ENCODE results near the gene NFKB1. TPM values are rescaled to one million over a fixed set of nuclear protein-coding genes. Genes with fewer than 3 reads are reported as not detected.
"Not testable (repeated sequence)": the region's sequence is repeated elsewhere in the genome, so short reads cannot be mapped to it uniquely, and the experiment has no call there.

NFKB1 gene
- total RNA-seq, 1 donor = 67.4 TPM

GRCh38 chr4:102566426-102566825 lies 65.3 kb downstream of the NFKB1 start:
- TF ChIP-seq CTCF (IDR thresholded peaks at IDR 0.05; ENCODE audit: insufficient read depth, low read depth, low read length) = no peak
- no peak for DNase-seq (ENCODE audit: low read depth)
- H3K4me3 ChIP-seq (ENCODE audit: low read depth, low read length) = no peak overlapping the region

- no peak for DNase-seq (ENCODE audit: low read depth)
- no peak overlapping the region for H3K4me3 ChIP-seq (ENCODE audit: low read depth, low read length)
- no peak for TF ChIP-seq CTCF (IDR thresholded peaks at IDR 0.05; ENCODE audit: insufficient read depth, low read depth, low read length)
Observed at GRCh38 chr4:102567427-102567826, 66.3 kb downstream of the NFKB1 start.

- no peak overlapping the region for H3K4me3 ChIP-seq (ENCODE audit: low read depth, low read length)
- no peak for TF ChIP-seq CTCF (IDR thresholded peaks at IDR 0.05; ENCODE audit: insufficient read depth, low read depth, low read length)
- peak; percentile 82 for DNase-seq (ENCODE audit: low read depth)
Observed at GRCh38 chr4:102569200-102569599, 68.0 kb downstream of the NFKB1 start.

- DNase-seq (ENCODE audit: low read depth) = not testable (repeated sequence)
Observed at GRCh38 chr4:102570211-102570610, 69.1 kb downstream of the NFKB1 start.

GRCh38 chr4:102572452-102572851 lies 71.3 kb downstream of the NFKB1 start:
- DNase-seq (ENCODE audit: low read depth) = no peak
- no peak for TF ChIP-seq CTCF (IDR thresholded peaks at IDR 0.05; ENCODE audit: insufficient read depth, low read depth, low read length)
- no peak overlapping the region for H3K4me3 ChIP-seq (ENCODE audit: low read depth, low read length)

More at GRCh38 chr4:102570211-102570610, 69.1 kb downstream of the NFKB1 start:
- not testable (repeated sequence) for H3K4me3 ChIP-seq (ENCODE audit: low read depth, low read length)

DNA sequence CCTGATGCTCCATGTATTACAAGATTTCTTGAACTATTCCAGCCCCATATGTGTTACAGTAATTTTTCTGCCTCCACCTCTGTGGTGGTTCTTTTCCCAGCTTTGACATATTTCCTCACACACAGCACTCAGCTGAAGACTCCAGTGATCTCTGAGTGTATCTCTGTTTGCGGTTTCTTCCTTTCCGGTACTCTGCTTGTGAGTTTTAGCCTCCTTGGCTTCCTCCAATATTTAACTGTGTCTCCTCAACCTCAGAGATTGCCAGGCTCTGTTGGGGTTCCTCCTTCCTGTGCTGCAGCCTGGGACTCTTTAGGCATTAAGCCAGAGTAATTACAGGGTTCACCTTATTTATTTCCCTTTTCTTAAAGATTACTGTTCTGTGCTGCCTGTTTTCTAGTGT lies 73.2 kb downstream of the NFKB1 start:
- H3K4me3 ChIP-seq (ENCODE audit: low read depth, low read length) = no peak overlapping the region
- TF ChIP-seq CTCF (IDR thresholded peaks at IDR 0.05; ENCODE audit: insufficient read depth, low read depth, low read length) = no peak
- DNase-seq (ENCODE audit: low read depth) = peak; percentile 87

DNA sequence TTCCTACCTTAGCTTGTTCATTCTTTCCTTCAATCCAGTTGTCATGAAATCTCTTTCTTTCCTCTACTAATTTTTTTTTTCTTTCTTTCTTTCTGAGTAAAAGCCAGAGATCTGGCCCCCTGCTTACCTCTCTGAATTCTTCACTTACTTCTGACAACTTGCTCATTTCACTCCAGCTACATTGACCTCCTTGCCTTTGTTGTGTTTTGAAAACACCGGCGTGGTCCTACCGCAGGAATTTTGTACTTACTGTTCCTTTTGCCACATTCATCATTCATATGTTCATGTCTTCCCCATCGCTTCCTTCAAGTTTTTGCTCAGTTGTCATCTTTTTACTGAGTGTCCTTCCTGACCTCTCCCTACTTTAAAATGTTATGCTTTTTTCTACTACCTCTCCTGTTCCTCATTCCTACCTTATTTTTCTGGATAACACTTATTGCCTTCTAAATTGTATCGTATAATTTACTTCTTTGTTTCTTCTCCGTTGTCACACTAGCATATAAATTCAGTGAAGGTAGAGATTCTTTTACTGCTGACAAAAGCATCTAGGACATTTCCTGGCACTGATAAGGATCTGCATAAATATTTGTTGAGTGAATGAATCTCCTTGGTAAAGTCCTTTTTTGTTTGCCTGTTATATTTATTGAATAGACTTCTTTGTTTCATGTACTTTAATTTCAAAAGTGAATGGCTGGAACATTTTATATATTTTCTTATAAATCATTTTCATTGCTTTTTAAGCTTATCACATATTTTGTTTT lies 74.4 kb downstream of the NFKB1 start:
- no peak for DNase-seq (ENCODE audit: low read depth)
- no peak for TF ChIP-seq CTCF (IDR thresholded peaks at IDR 0.05; ENCODE audit: insufficient read depth, low read depth, low read length)
- no peak overlapping the region for H3K4me3 ChIP-seq (ENCODE audit: low read depth, low read length)
